Gastroesophageal sphincter (tissue), 4 donors: ENCODE measurements around the gene TMEM174. TPM values are rescaled to one million over a fixed set of nuclear protein-coding genes. Genes with fewer than 3 reads are reported as not detected.

Experiments used
- ATAC-seq: fragments of 150-250 bp; one replicate; pipeline ENCODE4 v1.9.1; 2016; ENCODE audit warnings: mild to moderate bottlenecking, moderate library complexity
- H3K27ac ChIP-seq, 4 donors: fragments of 200-600 bp; sonication (generic) in 3 of 4; 1 replicate in 3 of 4; 2 replicates in 1 of 4; pipeline ENCODE4 v1.5.1; 2016 to 2019
- H3K27me3 ChIP-seq: fragments of 200-600 bp; sonication (generic); one replicate; pipeline ENCODE4 v1.5.1; 2019
- H3K36me3 ChIP-seq, 2 donors: fragments of 200-600 bp; sonication (generic); one replicate each; pipeline ENCODE4 v1.5.1; 2019; ENCODE audit warnings: control low read depth in 1 of 2
- H3K4me1 ChIP-seq, 3 donors: fragments of 200-600 bp; sonication (generic); 1 replicate in 2 of 3; 2 replicates in 1 of 3; pipeline ENCODE4 v1.5.1; 2016 to 2019; ENCODE audit warnings: control low read depth in 2 of 3
- H3K4me3 ChIP-seq, 2 donors: fragments of 200-600 bp; sonication (generic); one replicate each; pipeline ENCODE4 v1.5.1; 2019; ENCODE audit warnings: mild to moderate bottlenecking in 1 of 2, moderate library complexity in 1 of 2
- H3K9me3 ChIP-seq, 3 donors: fragments of 200-600 bp; sonication (generic); one replicate each; pipeline ENCODE4 v1.5.1; 2017 to 2019; ENCODE audit warnings: control low read depth in 2 of 3
- EP300 ChIP-seq: sonication (generic); formaldehyde crosslinking; IDR thresholded peaks from one replicate; pipeline ENCODE4 v1.6.1; 2017; ENCODE audit warnings: antibody characterized with exemption, mild to moderate bottlenecking
- POLR2A ChIP-seq, 2 donors: fragments of 450-650 bp; IDR thresholded peaks; one replicate each; pipeline ENCODE4 v1.6.1; 2017; ENCODE audit warnings: antibody characterized with exemption in 2 of 2, mild to moderate bottlenecking in 2 of 2, moderate library complexity in 1 of 2
- POLR2AphosphoS5 ChIP-seq: sonication (generic); formaldehyde crosslinking; IDR thresholded peaks from one replicate; pipeline ENCODE4 v1.6.1; 2017; ENCODE audit warnings: antibody characterized with exemption
- WGBS, 2 donors: methylation state at CpG; one replicate each; pipeline ENCODE4 v1.1.5; 2018; ENCODE audit warnings: low coverage in 1 of 2; 5-methylcytosine and 5-hydroxymethylcytosine counted together
- total RNA-seq, 4 donors: library from RNA; depleted of rRNA; stranded (reverse); fragments of >200 nt; gene quantifications; one replicate each; pipeline ENCODE4 v1.1.0, GENCODE V29; 2016
- TF ChIP-seq, protein P1 (sequence below), 4 experiments: fragments of 200-600 bp in 2 of 4; fragments of 450-650 bp in 2 of 4; sonication (generic) in 1 of 4; IDR thresholded peaks; one replicate each; pipeline ENCODE4 v1.5.1; 2017 to 2019; ENCODE audit warnings: antibody characterized with exemption in 4 of 4, mild to moderate bottlenecking in 2 of 4, moderate library complexity in 2 of 4

Gene TMEM174
- total RNA-seq, 4 donors from 2014 or later = not detected

DNA sequence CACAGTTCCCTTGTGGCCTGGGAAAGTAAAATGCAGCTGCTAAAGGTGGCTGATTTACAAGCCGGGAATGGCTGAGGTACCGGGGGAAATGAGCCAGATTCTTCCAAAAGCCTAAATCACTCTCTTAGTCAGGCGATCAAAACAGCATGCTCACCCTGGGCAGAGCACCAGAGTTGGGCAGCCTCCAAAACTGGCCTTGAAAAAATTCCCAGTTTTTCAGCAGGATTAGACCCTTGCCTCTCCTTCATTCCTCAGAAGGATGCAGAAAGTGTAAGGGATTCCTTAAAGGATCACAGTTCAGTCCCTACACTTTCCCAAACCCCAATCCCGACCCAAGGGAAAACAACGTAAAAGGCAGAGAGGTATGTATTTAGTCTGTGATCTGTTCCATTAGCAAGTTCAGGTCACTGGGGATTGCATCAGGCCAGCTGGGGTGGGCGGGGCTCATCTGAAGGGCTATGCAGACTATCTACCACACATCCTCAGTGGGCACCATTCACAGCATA, 16.9 kb downstream of the TMEM174 start:
- no peak for ATAC-seq
- WGBS, 2 donors = 25 to 34% methylated on average over 3 to 5 of the region's 6 CpGs
- TF ChIP-seq, protein P1, sequence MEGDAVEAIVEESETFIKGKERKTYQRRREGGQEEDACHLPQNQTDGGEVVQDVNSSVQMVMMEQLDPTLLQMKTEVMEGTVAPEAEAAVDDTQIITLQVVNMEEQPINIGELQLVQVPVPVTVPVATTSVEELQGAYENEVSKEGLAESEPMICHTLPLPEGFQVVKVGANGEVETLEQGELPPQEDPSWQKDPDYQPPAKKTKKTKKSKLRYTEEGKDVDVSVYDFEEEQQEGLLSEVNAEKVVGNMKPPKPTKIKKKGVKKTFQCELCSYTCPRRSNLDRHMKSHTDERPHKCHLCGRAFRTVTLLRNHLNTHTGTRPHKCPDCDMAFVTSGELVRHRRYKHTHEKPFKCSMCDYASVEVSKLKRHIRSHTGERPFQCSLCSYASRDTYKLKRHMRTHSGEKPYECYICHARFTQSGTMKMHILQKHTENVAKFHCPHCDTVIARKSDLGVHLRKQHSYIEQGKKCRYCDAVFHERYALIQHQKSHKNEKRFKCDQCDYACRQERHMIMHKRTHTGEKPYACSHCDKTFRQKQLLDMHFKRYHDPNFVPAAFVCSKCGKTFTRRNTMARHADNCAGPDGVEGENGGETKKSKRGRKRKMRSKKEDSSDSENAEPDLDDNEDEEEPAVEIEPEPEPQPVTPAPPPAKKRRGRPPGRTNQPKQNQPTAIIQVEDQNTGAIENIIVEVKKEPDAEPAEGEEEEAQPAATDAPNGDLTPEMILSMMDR (IDR thresholded peaks at IDR 0.05) = no peak
- TF ChIP-seq POLR2A (IDR thresholded peaks at IDR 0.05) (no peak), EP300 (no peak), POLR2AphosphoS5 (no peak)
- no peak overlapping the region for H3K4me3 ChIP-seq
- no peaks in the 10 kb centered on the region for H3K36me3 ChIP-seq
- peaks cover 5% of the 10 kb centered on the region for H3K27me3 ChIP-seq
- H3K4me1 ChIP-seq = peaks cover 0 to 9% (median 6%) of the 10 kb centered on the region in 3 donors
- H3K27ac ChIP-seq = no peak overlapping the region
- H3K9me3 ChIP-seq = peaks cover 0 to 1% (median 0%) of the 10 kb centered on the region in 3 donors

DNA sequence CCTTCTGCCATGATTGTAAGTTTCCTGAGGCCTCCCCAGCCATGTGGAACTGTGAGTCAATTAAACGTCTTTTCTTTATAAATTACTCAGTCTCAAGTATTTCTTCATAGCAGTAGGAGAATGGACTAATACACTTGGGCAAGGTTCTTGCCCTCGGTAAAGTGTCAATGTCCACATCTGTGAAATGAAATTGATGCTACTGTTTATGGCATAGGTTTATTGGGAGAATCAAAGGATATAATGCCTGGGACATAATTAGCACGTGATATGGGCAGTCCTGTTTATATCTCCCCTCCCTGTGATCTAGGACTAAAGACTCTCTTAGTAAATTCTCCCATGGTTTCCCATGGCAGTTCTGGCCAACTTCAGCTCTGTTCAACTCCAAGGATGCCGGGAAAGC, 19.4 kb downstream of the TMEM174 start:
- Histone ChIP-seq H3K36me3 (no peaks in the 10 kb centered on the region), H3K27ac (no peak overlapping the region), H3K27me3 (peaks cover 5% of the 10 kb centered on the region), H3K4me3 (no peak overlapping the region), H3K4me1 (peaks cover 0 to 9% (median 6%) of the 10 kb centered on the region in 3 donors), H3K9me3 (no peaks in the 10 kb centered on the region)
- WGBS, 2 donors = 78 to 100% methylated on average over 2 to 4 of the region's 4 CpGs
- ATAC-seq = no peak
- TF ChIP-seq EP300 (no peak), POLR2AphosphoS5 (no peak), POLR2A (IDR thresholded peaks at IDR 0.05) (no peak)
- TF ChIP-seq, protein P1 (IDR thresholded peaks at IDR 0.05) = no peak

DNA sequence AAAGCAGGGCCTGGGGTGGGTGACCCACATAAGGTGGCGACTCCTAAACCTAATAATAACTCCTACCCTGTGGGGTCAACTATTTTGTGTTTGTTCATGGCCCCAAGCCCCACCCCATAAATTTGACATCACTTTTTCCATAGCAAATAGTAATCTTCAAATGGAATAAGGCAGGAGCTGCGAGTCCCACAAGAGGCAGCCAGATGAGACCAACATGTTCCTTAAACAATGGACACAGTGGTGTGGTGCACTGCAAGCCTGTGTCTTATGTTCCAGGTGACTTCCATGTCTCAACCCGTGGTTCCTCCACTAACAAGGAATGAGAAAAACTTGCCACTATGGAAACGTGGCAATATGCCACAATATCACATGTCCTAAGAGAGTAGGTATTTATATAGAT, 20.6 kb downstream of the TMEM174 start:
- no peak for ATAC-seq
- H3K4me1 ChIP-seq = peaks cover 0 to 9% (median 6%) of the 10 kb centered on the region in 3 donors
- H3K4me3 ChIP-seq = no peak overlapping the region
- no peak overlapping the region for H3K27ac ChIP-seq
- H3K27me3 ChIP-seq = peaks cover 5% of the 10 kb centered on the region
- TF ChIP-seq, protein P1 (IDR thresholded peaks at IDR 0.05) = no peak
- TF ChIP-seq POLR2AphosphoS5 (no peak), EP300 (no peak), POLR2A (IDR thresholded peaks at IDR 0.05) (no peak)
- WGBS, 2 donors = 73 to 78% methylated on average over 3 of the region's 4 CpGs
- no peaks in the 10 kb centered on the region for H3K36me3 ChIP-seq
- H3K9me3 ChIP-seq = no peaks in the 10 kb centered on the region

DNA sequence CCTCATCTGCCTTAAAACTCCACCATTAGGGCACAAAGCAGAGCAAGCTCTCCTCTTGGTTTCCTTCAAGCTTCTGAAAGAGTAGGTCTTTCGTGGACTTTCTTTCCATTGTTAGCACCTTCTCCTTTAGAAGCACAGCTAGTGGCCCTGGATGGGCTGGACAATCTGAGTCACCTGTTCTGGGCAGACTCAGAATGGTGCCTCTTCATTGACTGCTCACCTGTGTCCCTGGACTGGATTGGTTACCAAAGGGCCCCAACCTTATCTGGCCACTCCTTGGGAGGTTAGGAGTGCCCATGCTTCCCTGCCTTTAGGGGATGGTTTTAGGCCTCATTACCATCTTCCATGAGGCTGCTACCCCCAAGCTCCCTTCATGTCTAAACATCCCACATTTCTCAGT, 23.2 kb downstream of the TMEM174 start:
- Histone ChIP-seq H3K4me1 (no peaks in the 10 kb centered on the region), H3K27me3 (peaks cover 5% of the 10 kb centered on the region), H3K27ac (no peak overlapping the region), H3K4me3 (no peak overlapping the region), H3K36me3 (no peaks in the 10 kb centered on the region), H3K9me3 (no peaks in the 10 kb centered on the region)
- no peak for TF ChIP-seq POLR2AphosphoS5
- TF ChIP-seq, protein P1 (IDR thresholded peaks at IDR 0.05) = no peak
- TF ChIP-seq POLR2A (IDR thresholded peaks at IDR 0.05) = no peak
- no peak for TF ChIP-seq EP300
- ATAC-seq = no peak
- 100% methylated on average over 1 of the region's 1 CpG for WGBS, 2 donors

DNA sequence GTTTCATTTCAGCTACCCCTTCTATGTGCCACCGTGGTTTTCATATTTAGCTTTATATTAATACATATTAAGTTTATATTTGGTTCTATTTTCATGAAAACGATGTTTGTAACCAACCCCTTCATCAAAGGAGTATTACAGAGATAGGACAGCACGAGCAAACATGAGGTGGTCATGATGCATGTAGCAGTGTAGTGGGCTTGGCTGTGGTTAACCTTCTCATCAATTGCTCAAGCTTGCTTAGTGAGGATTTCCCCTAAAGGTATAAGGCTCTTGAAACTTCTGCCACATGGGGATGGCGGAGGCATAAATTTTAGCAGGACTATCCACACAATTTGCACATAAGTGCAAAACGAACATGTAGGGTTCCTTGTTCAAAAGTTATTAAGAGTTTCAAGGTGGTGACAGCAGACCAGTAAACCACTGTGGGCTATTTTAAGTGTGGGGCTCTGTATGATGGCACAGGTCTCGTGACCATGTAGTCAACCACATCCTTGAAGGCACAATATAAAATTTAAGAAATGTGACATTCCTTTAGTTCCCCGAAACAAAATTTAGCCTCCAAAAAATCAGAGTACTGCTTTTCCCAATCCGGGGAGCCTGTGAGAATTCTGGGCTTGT, 24.8 kb downstream of the TMEM174 start:
- ATAC-seq = no peak
- WGBS, 2 donors = 72 to 83% methylated on average over 4 to 5 of the region's 8 CpGs
- H3K36me3 ChIP-seq = no peaks in the 10 kb centered on the region

More for the DNA sequence above, 24.8 kb downstream of the TMEM174 start:
- Histone ChIP-seq H3K9me3 (no peaks in the 10 kb centered on the region), H3K27ac (no peak overlapping the region), H3K27me3 (peaks cover 11% of the 10 kb centered on the region), H3K4me3 (no peak overlapping the region), H3K4me1 (peaks cover 0 to 7% (median 0%) of the 10 kb centered on the region in 3 donors)
- no peak for TF ChIP-seq POLR2A (IDR thresholded peaks at IDR 0.05)
- TF ChIP-seq EP300 = no peak
- TF ChIP-seq POLR2AphosphoS5 = no peak
- TF ChIP-seq, protein P1 (IDR thresholded peaks at IDR 0.05) = no peak
